ENCODE results near the gene TAB3.

DNA sequence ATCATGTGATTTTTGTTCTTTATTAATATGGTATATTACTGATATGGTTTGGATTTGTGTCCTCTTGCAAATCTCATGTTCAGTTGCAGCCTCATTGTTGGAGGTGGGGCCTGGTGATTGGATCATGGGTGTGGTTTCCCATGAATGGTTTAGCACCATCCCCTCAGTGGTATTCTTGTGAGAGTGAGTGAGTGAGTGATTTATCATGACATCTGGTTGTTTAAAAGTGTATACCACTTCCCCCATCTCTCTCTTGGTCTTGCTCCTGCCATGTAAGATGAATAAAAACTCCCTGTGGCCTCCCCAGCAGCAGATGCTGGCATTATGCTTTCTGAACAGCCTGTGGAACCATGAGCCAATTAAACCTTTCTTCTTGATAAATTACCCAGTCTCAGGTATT is 111.5 kb downstream of the TAB3 start:
- no peak for TF ChIP-seq POLR2A (IDR thresholded peaks at IDR 0.05)
- TF ChIP-seq, protein P1, sequence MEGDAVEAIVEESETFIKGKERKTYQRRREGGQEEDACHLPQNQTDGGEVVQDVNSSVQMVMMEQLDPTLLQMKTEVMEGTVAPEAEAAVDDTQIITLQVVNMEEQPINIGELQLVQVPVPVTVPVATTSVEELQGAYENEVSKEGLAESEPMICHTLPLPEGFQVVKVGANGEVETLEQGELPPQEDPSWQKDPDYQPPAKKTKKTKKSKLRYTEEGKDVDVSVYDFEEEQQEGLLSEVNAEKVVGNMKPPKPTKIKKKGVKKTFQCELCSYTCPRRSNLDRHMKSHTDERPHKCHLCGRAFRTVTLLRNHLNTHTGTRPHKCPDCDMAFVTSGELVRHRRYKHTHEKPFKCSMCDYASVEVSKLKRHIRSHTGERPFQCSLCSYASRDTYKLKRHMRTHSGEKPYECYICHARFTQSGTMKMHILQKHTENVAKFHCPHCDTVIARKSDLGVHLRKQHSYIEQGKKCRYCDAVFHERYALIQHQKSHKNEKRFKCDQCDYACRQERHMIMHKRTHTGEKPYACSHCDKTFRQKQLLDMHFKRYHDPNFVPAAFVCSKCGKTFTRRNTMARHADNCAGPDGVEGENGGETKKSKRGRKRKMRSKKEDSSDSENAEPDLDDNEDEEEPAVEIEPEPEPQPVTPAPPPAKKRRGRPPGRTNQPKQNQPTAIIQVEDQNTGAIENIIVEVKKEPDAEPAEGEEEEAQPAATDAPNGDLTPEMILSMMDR (IDR thresholded peaks at IDR 0.05), result no peak

All from adrenal gland (tissue), 5 donors.